ENCODE measurements around the gene SAMHD1.
"Not testable (repeated sequence)": the region's sequence is repeated elsewhere in the genome, so short reads cannot be mapped to it uniquely, and the experiment has no call there.

SAMHD1 gene

DNA sequence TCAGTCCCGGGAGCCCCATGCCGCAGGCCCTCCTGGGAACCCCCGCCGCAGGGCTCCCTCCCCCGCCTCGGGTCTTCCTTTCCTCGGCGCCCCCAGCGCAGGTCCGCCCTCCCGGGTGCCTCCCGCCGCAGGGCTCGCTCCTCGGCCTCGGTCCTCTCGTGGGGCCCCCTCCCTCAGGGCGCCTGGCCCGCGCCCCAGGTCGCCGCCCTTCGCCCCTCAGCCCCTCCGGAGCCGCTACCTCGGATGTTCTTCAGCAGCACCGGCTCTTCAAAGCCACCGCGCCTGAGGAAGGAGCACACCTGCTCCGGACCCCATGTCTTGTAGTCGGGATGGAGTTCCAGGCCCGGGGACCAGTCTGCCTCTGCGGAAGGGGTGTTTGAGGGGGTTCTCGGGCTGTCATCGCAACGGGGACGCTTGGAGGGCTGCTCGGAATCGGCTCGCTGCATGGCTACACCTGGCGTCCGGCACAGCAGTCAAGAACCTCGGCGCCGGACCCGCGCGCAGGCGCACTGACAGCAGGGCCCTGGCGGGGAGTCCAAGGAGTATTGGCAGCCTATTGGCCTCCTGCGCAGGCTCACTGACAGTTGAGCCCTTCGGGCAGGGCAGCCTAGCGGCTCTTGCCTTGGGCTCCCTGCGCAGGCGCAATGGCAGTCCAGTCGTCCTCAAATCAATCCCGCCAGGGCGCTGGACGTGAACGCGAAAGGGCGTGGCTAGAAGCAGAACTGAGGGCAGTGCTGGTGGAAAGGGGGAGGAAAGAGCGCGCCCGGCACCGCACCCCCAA is at the start of gene SAMHD1:
TSS of gene SAMHD1 (minus strand) at position 511 of the 781 bp plus-strand sequence. CDS start at position 446, 65 bp downstream.
- H3K27ac ChIP-seq, result peak within 1 kb of the TSS; percentile 90
- TF ChIP-seq, protein P1, sequence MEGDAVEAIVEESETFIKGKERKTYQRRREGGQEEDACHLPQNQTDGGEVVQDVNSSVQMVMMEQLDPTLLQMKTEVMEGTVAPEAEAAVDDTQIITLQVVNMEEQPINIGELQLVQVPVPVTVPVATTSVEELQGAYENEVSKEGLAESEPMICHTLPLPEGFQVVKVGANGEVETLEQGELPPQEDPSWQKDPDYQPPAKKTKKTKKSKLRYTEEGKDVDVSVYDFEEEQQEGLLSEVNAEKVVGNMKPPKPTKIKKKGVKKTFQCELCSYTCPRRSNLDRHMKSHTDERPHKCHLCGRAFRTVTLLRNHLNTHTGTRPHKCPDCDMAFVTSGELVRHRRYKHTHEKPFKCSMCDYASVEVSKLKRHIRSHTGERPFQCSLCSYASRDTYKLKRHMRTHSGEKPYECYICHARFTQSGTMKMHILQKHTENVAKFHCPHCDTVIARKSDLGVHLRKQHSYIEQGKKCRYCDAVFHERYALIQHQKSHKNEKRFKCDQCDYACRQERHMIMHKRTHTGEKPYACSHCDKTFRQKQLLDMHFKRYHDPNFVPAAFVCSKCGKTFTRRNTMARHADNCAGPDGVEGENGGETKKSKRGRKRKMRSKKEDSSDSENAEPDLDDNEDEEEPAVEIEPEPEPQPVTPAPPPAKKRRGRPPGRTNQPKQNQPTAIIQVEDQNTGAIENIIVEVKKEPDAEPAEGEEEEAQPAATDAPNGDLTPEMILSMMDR (conservative IDR thresholded peaks at IDR 0.05), result no peak

DNA sequence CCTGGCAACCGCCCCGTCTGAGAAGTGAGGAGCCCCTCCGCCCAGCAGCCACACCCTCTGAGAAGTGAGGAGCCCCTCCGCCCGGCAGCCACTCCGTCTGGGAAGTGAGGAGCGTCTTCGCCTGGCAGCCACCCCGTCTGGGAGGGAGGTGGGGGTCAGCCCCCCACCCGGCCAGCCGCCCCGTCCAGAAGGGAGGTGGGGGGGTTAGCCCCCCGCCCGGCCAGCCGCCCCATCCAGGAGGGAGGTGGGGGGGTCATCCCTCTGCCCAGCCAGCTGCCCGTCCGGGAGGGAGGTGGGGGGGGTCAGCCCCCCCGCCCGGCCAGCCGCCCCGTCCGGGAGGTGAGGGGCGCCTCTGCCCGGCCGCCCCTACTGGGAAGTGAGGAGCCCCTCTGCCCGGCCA is 48.7 kb upstream of the SAMHD1 start:
- H3K27ac ChIP-seq, result not testable (repeated sequence)

DNA sequence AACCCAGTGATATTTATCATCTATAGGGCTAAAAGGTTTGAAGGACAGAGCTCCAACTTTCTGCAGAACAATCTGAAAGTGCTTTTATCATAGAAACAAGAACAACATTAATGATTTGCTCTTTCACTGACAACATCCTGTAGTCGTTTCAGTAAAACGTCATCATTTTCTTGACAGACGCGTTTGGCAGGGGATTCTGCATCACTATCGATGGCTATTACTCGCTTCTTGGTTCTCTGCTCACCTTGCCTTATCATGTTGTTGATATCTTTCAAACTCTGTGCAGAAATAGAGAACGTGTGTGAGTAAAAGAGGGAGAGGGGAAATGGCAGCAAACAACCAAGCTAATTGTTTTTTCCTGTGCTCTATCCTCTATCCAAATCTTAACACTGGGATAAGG is 47.1 kb upstream of the SAMHD1 start:
- no peak overlapping the region for H3K27ac ChIP-seq
- TF ChIP-seq, protein P1 (conservative IDR thresholded peaks at IDR 0.05), result no peak

DNA sequence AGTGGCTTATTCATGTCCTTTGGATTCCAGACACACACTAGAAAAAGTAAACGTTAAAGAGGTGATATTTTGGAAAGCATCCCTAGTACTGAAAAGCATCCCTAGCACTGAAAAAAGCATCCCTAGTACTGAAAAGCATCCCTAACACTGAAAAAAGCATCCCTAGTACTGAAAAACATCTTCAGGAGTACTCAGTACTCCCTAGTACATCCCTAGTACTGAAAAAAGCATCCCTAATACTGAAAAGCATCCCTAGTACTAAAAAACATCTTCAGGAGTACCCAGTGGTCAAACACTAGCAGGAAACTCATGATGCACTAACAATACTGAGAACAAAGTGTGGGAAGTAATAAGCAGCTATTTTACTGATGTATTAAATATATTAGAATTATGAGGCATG is 45.6 kb upstream of the SAMHD1 start:
- no peak overlapping the region for H3K27ac ChIP-seq
- TF ChIP-seq, protein P1 (conservative IDR thresholded peaks at IDR 0.05), result no peak

DNA sequence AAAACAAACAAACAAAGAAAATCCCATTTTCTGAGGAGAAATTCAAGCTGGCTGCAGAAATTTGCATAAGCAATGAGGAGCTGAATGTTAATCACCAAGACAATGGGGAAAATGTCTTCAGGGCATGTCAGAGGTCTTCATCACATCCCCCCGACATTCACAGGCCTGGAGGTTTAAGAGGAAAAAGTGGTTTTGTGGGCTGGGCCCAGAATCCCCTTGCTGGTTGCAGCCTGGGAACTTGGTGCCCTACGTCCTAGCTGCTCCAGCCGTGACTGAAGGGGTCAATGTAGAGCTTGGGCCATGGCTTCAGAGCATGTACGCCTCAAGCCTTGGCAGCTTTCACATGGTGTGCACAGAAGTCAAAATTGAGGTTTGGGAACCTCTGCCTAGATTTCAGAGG is 42.7 kb upstream of the SAMHD1 start:
- not testable (repeated sequence) for H3K27ac ChIP-seq

DNA sequence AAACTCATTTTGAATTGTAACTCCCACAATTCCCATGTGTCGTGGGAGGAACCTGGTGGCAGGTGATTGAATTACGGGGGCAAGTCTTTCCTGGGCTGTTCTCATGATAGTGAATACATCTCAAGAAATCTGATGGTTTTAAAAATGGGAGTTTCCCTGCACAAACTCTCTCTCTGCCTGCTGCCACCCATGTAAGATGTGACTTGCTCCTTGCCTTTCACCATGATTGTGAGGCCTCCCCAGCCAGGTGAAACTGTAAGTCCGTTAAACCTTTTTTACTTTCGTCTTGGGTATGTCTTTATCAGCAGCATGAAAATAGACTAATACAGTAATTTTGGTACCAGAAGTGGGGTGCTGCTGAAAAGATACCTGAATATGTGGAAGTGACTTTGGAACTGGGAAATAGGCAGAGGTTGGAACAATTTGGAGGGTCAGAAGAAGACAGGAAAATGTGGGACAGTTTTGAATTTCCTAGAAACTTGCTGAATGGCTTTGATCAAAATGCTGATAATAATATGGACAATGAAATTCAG is 41.4 kb upstream of the SAMHD1 start:
- H3K27ac ChIP-seq, result no peak overlapping the region
- TF ChIP-seq, protein P1 (conservative IDR thresholded peaks at IDR 0.05), result no peak

DNA sequence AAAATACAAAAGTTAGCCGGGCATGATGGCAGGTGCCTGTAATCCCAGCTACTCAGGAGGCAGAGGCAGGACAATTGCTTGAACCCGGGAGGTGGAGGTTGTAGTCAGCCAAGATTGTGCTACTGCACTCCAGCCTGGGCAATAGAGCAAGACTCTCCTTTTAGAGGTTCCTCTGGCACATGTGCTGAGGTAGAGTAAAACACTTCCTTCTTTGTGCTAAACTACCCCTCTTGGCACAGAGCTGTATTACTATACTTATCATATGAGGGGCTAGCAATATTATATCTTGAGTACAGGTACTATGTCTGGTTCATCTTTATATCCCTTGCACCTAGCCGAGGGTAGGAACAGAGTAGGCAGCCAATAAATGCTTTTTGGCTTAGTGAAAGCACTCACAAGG is 40.2 kb upstream of the SAMHD1 start:
- no peak overlapping the region for H3K27ac ChIP-seq
- TF ChIP-seq, protein P1 (conservative IDR thresholded peaks at IDR 0.05), result no peak

DNA sequence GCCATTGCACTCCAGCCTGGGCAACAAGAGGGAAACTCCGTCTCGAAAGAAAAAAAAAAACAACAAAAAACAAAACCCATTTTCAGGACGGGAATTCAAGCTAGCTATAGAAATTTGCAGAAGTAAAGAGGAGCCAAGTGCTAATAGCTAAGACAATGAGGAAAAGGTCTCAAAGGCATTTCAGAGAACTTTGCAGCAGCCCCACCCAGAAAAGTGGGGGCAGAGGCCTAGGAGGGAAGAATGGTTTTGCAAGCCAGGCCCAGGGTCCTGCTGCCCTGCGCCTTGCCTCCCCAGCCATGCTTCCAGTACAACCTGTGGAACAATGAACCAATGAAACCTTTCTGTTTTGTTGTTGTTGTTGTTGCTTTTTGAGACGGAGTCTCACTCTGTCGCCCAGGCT is 38.3 kb upstream of the SAMHD1 start:
- TF ChIP-seq, protein P1 (conservative IDR thresholded peaks at IDR 0.05), result no peak
- H3K27ac ChIP-seq, result no peak overlapping the region
